DND-41 (cell line): ENCODE results near the gene NPAS1.

Experiments used
- ATAC-seq: fragments of 200-7000 bp; cut with Tn5 transposase; 3 replicates; pipeline ENCODE4 v1.9.1; 2021; ENCODE audit warnings: low read depth; ENCODE audit not compliant: insufficient read depth
- DNase-seq: peaks from one replicate; pipeline ENCODE4 v3.0.0-alpha.2; 2020
- H2AFZ ChIP-seq: 2 replicates; pipeline ENCODE4 v1.6.0; 2012; ENCODE audit warnings: low read depth, low read length
- H3K27ac ChIP-seq: 2 replicates; pipeline ENCODE4 v1.5.1; 2012; ENCODE audit warnings: low read length, inconsistent platforms
- H3K27me3 ChIP-seq: fragments of 200-600 bp; sonication (generic); 2 replicates; pipeline ENCODE4 v1.6.0; 2012; ENCODE audit warnings: low read length, mild to moderate bottlenecking, inconsistent platforms; ENCODE audit not compliant: insufficient read depth, poor library complexity
- H3K36me3 ChIP-seq: 2 replicates; pipeline ENCODE4 v1.5.1; 2012; ENCODE audit warnings: low read length, inconsistent platforms; ENCODE audit not compliant: insufficient read depth
- H3K4me1 ChIP-seq: 2 replicates; pipeline ENCODE4 v1.5.1; 2012; ENCODE audit warnings: mild to moderate bottlenecking, low read length; ENCODE audit not compliant: insufficient read depth
- H3K4me2 ChIP-seq: 2 replicates; pipeline ENCODE4 v1.6.0; 2012; ENCODE audit warnings: mild to moderate bottlenecking, moderate library complexity, low read length, inconsistent platforms; ENCODE audit not compliant: insufficient read depth
- H3K4me3 ChIP-seq, 2 experiments: fragments of 200-600 bp in 1 of 2; shearing (Covaris generic) in 1 of 2; 2 replicates each; pipeline ENCODE4 v1.5.1; 2012 to 2016; ENCODE audit warnings: inconsistent platforms in 2 of 2, low read length in 2 of 2, mild to moderate bottlenecking in 2 of 2, low read depth in 1 of 2, moderate library complexity in 1 of 2
- H3K79me2 ChIP-seq: 2 replicates; pipeline ENCODE4 v1.6.0; 2012; ENCODE audit warnings: low read length, inconsistent platforms; ENCODE audit not compliant: insufficient read depth
- H3K9ac ChIP-seq: 2 replicates; pipeline ENCODE4 v1.6.0; 2012; ENCODE audit warnings: low read depth, mild to moderate bottlenecking, inconsistent platforms, low read length, moderate library complexity
- H3K9me3 ChIP-seq: 2 replicates; pipeline ENCODE4 v1.5.1; 2012; ENCODE audit warnings: low read length, moderate library complexity, mild to moderate bottlenecking, inconsistent platforms; ENCODE audit not compliant: insufficient read depth, severe bottlenecking
- H4K20me1 ChIP-seq: 2 replicates; pipeline ENCODE4 v1.6.0; 2012; ENCODE audit warnings: low read length; ENCODE audit not compliant: insufficient read depth
- EZH2 ChIP-seq: IDR thresholded peaks from 3 replicates; pipeline ENCODE4 v1.6.1; 2012; ENCODE audit warnings: borderline replicate concordance, low read depth, mild to moderate bottlenecking, moderate library complexity, low read length, inconsistent platforms; ENCODE audit not compliant: severe bottlenecking
- TF ChIP-seq, protein P1 (sequence below): IDR thresholded peaks from 2 replicates; pipeline ENCODE4 v1.5.1; 2012; ENCODE audit warnings: borderline replicate concordance, low read length, moderate library complexity, mild to moderate bottlenecking; ENCODE audit not compliant: poor library complexity, severe bottlenecking; ENCODE audit errors: extremely low read depth

NPAS1 gene

GRCh38 chr19:46998445-46999125 is 21.1 kb upstream of the NPAS1 start:
- peaks cover 76% of the 10 kb centered on the region for H3K36me3 ChIP-seq

DNA sequence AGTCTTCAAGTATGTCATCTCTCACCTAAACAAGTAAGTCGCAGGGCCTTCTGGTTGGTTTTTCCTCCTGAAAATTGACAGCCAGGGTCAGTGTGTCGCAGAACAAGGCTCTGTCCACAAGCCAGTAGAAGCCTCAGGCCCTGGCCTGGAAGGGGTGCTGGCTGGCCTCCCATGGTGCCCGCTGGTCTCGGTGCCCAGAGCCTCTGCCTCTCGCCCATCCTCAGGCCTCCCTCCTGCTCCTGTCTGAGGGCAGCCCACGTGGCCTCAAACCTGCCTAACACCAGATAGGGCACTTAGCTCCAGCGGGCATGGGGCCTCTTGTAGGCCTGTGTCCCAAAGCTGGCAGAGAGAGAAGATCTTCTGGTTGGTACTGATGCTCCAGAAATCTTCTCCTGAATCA is 20.3 kb upstream of the NPAS1 start:
- Histone ChIP-seq H3K79me2 (no peaks in the 10 kb centered on the region), H3K27me3 (no peaks in the 10 kb centered on the region), H4K20me1 (peaks cover 16% of the 10 kb centered on the region), H3K36me3 (peaks cover 68% of the 10 kb centered on the region), H3K27ac (no peak overlapping the region), H3K4me3 (no peak overlapping the region), H3K9me3 (no peaks in the 10 kb centered on the region), H3K4me2 (no peak overlapping the region), H3K9ac (no peak overlapping the region), H2AFZ (no peak overlapping the region), H3K4me1 (no peaks in the 10 kb centered on the region)
- no peak for ATAC-seq
- no peak for DNase-seq
- TF ChIP-seq, protein P1, sequence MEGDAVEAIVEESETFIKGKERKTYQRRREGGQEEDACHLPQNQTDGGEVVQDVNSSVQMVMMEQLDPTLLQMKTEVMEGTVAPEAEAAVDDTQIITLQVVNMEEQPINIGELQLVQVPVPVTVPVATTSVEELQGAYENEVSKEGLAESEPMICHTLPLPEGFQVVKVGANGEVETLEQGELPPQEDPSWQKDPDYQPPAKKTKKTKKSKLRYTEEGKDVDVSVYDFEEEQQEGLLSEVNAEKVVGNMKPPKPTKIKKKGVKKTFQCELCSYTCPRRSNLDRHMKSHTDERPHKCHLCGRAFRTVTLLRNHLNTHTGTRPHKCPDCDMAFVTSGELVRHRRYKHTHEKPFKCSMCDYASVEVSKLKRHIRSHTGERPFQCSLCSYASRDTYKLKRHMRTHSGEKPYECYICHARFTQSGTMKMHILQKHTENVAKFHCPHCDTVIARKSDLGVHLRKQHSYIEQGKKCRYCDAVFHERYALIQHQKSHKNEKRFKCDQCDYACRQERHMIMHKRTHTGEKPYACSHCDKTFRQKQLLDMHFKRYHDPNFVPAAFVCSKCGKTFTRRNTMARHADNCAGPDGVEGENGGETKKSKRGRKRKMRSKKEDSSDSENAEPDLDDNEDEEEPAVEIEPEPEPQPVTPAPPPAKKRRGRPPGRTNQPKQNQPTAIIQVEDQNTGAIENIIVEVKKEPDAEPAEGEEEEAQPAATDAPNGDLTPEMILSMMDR: no peak
- no peak for TF ChIP-seq EZH2

More at GRCh38 chr19:46998445-46999125, 21.1 kb upstream of the NPAS1 start:
- H3K4me3 ChIP-seq: no peak overlapping the region
- DNase-seq (no peak), ATAC-seq (no peak)
- no peak overlapping the region for H2AFZ ChIP-seq
- peaks cover 22% of the 10 kb centered on the region for H4K20me1 ChIP-seq
- TF ChIP-seq, protein P1: no peak
- no peak for TF ChIP-seq EZH2
- H3K4me2 ChIP-seq: no peak overlapping the region
- H3K79me2 ChIP-seq: no peaks in the 10 kb centered on the region
- no peaks in the 10 kb centered on the region for H3K27me3 ChIP-seq
- H3K4me1 ChIP-seq: no peaks in the 10 kb centered on the region
- H3K9me3 ChIP-seq: no peaks in the 10 kb centered on the region
- H3K27ac ChIP-seq: no peak overlapping the region
- H3K9ac ChIP-seq: no peak overlapping the region

DNA sequence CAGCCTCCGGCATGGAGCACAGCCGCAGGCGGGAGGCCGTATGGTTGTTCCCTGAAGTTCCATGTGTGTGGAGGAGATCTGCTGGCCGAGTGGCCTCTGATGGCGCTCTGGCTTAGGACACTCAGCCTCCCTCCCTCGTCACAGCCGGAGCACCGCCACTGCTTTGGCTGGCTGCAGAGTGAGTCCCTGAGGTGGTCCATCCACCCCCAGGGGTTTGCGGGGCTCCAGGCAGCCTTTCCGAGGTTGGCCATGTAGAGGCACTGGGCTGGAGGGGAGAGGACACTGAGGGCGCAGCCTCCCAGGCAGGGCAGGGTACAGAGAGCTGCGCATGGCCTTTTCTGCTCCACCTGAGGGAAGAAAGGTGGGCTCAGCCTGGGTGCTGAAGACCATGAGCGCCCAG is 19.8 kb upstream of the NPAS1 start:
- TF ChIP-seq EZH2: no peak
- TF ChIP-seq, protein P1: no peak
- no peak overlapping the region for H2AFZ ChIP-seq
- no peak overlapping the region for H3K4me3 ChIP-seq

More for the DNA sequence above, 19.8 kb upstream of the NPAS1 start:
- DNase-seq: no peak
- Histone ChIP-seq H3K9ac (no peak overlapping the region), H3K79me2 (no peaks in the 10 kb centered on the region), H4K20me1 (peaks cover 13% of the 10 kb centered on the region), H3K27ac (no peak overlapping the region), H3K4me2 (no peak overlapping the region), H3K9me3 (no peaks in the 10 kb centered on the region), H3K4me1 (no peaks in the 10 kb centered on the region), H3K27me3 (no peaks in the 10 kb centered on the region), H3K36me3 (peaks cover 63% of the 10 kb centered on the region)
- ATAC-seq: no peak
